Tibial nerve (tissue), 4 donors: ENCODE measurements around the gene TRDN.

Experiments used
- EP300 ChIP-seq, 2 donors: sonication (generic); formaldehyde crosslinking; IDR thresholded peaks; one replicate each; pipeline ENCODE4 v1.6.1; 2017; ENCODE audit warnings: antibody characterized with exemption in 2 of 2, mild to moderate bottlenecking in 1 of 2
- POLR2A ChIP-seq, 2 donors: fragments of 450-650 bp; IDR thresholded peaks; one replicate each; pipeline ENCODE4 v1.6.1; 2017; ENCODE audit warnings: antibody characterized with exemption in 2 of 2, mild to moderate bottlenecking in 2 of 2, moderate library complexity in 2 of 2
- TF ChIP-seq, protein P1 (sequence below), 5 experiments: fragments of 200-600 bp in 3 of 5; fragments of 450-650 bp in 2 of 5; sonication (generic) in 3 of 5; IDR thresholded peaks; one replicate each; pipeline ENCODE4 v1.5.1; 2016 to 2019; ENCODE audit warnings: antibody characterized with exemption in 5 of 5, mild to moderate bottlenecking in 3 of 5, moderate library complexity in 2 of 5

- TF ChIP-seq, protein P1, sequence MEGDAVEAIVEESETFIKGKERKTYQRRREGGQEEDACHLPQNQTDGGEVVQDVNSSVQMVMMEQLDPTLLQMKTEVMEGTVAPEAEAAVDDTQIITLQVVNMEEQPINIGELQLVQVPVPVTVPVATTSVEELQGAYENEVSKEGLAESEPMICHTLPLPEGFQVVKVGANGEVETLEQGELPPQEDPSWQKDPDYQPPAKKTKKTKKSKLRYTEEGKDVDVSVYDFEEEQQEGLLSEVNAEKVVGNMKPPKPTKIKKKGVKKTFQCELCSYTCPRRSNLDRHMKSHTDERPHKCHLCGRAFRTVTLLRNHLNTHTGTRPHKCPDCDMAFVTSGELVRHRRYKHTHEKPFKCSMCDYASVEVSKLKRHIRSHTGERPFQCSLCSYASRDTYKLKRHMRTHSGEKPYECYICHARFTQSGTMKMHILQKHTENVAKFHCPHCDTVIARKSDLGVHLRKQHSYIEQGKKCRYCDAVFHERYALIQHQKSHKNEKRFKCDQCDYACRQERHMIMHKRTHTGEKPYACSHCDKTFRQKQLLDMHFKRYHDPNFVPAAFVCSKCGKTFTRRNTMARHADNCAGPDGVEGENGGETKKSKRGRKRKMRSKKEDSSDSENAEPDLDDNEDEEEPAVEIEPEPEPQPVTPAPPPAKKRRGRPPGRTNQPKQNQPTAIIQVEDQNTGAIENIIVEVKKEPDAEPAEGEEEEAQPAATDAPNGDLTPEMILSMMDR (IDR thresholded peaks at IDR 0.05), result no peak
- no peak for TF ChIP-seq EP300 (IDR thresholded peaks at IDR 0.05)
- no peak for TF ChIP-seq POLR2A (IDR thresholded peaks at IDR 0.05)
Observed at GRCh38 chr6:123430970-123431369, 205.8 kb downstream of the TRDN start.
